ENCODE measurements around the gene EXOC2.

Gene EXOC2

DNA sequence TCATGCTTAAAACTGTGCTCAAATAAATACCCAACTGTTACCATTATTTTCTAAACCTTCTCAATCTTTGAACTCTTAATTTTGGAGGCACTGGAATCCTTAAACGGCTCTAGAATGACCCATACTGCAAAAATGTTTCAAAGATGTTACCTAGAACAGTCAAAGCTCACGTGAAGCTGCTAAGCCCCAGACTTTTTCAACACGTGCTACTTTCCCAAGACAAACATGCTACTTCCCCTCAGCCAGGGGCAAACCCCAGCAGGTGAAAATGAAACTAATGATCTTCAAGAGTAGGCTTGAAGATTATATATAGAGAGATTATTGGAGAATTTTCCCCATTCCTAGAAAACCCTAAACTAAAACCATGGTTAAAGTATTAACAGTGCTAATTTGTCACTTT lies 64.2 kb downstream of the EXOC2 start:
- TF ChIP-seq, protein P1, sequence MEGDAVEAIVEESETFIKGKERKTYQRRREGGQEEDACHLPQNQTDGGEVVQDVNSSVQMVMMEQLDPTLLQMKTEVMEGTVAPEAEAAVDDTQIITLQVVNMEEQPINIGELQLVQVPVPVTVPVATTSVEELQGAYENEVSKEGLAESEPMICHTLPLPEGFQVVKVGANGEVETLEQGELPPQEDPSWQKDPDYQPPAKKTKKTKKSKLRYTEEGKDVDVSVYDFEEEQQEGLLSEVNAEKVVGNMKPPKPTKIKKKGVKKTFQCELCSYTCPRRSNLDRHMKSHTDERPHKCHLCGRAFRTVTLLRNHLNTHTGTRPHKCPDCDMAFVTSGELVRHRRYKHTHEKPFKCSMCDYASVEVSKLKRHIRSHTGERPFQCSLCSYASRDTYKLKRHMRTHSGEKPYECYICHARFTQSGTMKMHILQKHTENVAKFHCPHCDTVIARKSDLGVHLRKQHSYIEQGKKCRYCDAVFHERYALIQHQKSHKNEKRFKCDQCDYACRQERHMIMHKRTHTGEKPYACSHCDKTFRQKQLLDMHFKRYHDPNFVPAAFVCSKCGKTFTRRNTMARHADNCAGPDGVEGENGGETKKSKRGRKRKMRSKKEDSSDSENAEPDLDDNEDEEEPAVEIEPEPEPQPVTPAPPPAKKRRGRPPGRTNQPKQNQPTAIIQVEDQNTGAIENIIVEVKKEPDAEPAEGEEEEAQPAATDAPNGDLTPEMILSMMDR (IDR thresholded peaks at IDR 0.05; ENCODE audit: low read depth, low read length), result no peak
- no peak overlapping the region for H3K4me3 ChIP-seq (ENCODE audit: low read depth, low read length)

DNA sequence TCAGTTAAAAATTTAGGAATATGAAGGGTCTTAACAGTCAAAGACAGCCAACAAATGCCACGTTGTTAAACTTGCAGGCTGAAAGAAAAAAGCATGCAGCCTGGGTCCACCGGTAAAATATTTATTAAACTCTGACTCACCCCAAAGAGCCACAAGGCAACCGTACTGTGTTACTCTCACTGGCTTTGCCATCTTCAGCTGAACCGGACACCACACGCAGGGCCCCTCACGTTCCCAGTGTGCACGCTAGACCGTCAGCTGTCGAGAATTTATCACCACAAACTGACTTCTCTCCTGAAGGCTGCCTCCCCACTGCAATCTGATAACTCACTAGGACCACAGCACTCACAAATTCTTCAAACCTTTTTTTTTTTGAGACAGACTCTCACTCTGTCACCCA lies 66.7 kb downstream of the EXOC2 start:
- no peak overlapping the region for H3K4me3 ChIP-seq (ENCODE audit: low read depth, low read length)
- TF ChIP-seq, protein P1 (IDR thresholded peaks at IDR 0.05; ENCODE audit: low read depth, low read length), result no peak

DNA sequence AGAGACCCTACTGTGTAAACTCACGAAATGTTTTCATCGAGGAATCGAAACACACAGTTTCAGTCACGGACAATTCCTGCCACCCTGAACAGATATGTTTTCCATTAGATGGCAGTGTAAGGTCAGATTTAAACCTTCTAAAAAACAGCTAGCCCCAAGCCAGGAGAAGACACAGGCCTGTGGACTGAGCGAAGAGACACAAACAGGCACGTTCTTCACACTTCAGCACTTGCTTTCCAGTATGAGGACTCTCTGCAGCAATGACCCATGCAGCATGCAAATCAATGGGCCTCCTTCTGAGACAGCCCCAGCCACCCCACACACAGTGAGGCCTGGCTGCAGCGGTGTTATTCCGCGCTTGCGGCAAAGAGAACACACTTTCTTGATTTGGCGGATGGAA lies 68.0 kb downstream of the EXOC2 start:
- H3K4me3 ChIP-seq (ENCODE audit: low read depth, low read length), result no peak overlapping the region
- TF ChIP-seq, protein P1 (IDR thresholded peaks at IDR 0.05; ENCODE audit: low read depth, low read length), result no peak

DNA sequence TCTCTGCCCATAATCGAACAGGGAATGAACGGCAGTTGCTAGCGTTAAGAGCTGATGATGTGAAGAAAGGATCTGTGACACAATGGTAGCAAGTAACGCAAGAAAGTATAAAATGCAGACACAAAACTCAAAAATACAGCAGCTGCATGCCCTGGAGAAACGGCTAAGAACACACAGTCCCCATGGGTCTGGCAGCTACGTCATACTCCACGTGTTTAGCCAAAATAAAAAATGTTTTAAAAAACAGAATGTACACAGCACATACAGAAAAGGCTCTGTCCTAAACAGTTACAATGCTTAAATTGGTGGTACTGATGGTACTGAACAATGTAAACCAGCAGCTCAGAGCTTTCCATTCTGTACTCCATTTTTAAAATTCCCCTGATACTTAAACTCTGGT lies 70.5 kb downstream of the EXOC2 start:
- H3K4me3 ChIP-seq (ENCODE audit: low read depth, low read length), result no peak overlapping the region
- TF ChIP-seq, protein P1 (IDR thresholded peaks at IDR 0.05; ENCODE audit: low read depth, low read length), result no peak

DNA sequence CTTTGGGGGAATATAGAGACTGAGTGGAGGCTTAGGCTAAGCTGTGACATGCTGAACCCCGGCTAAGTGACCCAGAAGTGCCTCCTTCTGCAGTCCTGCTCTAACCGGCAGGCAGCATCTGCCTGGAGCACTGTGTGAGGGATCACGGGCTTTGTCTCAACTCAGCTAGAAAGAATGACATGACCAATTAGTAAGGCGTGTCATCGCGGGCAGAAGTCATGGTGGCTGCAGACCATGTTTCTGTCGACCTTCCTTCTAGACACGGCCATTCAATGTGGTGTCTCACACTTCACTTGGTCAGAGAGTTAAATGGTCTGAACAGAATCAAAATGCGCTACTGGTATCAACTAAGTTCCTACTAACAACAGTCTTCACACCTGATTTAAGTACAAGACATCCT lies 71.0 kb downstream of the EXOC2 start:
- no peak overlapping the region for H3K4me3 ChIP-seq (ENCODE audit: low read depth, low read length)
- TF ChIP-seq, protein P1 (IDR thresholded peaks at IDR 0.05; ENCODE audit: low read depth, low read length), result no peak

DNA sequence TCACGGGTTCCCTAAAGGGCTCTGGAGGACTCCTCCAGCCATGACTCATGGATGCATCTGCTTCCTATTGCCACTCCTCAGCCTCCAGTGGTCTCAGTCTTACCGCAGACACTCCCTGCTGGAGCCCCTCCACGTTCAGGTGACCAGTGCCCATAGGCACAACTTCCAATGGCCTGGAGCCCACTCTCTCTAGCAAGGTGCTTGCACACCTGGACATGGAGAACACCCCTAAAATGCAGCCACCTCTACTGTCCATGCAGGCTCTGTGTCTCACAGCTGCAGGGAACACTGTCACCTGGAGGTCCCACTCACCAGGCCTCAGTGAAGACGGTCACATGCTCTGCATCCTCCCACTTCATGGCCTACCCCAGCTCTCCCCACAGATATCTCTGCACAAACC lies 72.0 kb downstream of the EXOC2 start:
- H3K4me3 ChIP-seq (ENCODE audit: low read depth, low read length), result no peak overlapping the region
- TF ChIP-seq, protein P1 (IDR thresholded peaks at IDR 0.05; ENCODE audit: low read depth, low read length), result no peak

DNA sequence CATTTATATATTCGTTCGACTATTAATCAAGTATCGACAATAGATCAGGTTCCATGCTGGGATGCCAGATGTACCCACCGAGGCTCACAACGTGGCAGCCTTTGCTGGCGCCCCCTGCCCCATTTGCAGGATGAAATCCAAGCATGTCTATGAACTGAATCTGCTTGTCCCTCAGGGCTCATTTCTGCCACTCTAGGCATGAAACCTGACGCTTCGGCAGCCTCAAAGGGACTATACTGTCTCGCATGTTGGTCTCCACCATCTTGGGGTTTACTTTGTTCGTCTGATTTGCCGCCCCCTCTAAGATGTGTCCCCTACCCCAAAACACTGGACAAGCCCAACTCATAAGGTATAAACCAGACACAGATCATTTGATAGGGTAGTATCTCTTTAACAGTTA lies 72.8 kb downstream of the EXOC2 start:
- no peak overlapping the region for H3K4me3 ChIP-seq (ENCODE audit: low read depth, low read length)
- TF ChIP-seq, protein P1 (IDR thresholded peaks at IDR 0.05; ENCODE audit: low read depth, low read length), result no peak

All from WI38 (cell line).